GM12872 (cell line): Measurements from ENCODE around the gene ASAP3.

ENCODE experiments used
- TF ChIP-seq, protein P1 (sequence below): IDR thresholded peaks from 3 replicates; pipeline ENCODE4 v1.5.1; 2011; ENCODE audit warnings: low read depth, mild to moderate bottlenecking, low read length, moderate library complexity; ENCODE audit not compliant: insufficient read depth

The ASAP3 gene

DNA sequence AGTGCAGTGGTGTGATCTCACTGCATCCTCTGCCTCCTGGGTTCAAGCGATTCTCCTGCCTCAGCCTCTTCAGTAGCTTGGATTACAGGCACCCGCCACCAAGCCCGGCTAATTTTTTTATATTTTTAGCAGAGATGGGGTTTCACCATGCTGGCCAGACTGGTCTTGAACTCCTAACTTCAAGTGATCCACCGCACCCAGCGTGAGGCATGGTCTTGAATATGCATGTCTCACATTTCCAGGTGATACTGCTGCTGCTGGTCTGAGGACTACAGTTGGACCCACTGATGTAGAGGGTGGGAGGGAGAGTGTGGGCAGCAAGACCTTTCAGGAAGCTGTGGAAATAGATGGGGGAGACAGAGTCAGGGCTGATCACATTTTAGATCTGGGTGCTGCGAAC, 21.9 kb upstream of the ASAP3 start:
- TF ChIP-seq, protein P1, sequence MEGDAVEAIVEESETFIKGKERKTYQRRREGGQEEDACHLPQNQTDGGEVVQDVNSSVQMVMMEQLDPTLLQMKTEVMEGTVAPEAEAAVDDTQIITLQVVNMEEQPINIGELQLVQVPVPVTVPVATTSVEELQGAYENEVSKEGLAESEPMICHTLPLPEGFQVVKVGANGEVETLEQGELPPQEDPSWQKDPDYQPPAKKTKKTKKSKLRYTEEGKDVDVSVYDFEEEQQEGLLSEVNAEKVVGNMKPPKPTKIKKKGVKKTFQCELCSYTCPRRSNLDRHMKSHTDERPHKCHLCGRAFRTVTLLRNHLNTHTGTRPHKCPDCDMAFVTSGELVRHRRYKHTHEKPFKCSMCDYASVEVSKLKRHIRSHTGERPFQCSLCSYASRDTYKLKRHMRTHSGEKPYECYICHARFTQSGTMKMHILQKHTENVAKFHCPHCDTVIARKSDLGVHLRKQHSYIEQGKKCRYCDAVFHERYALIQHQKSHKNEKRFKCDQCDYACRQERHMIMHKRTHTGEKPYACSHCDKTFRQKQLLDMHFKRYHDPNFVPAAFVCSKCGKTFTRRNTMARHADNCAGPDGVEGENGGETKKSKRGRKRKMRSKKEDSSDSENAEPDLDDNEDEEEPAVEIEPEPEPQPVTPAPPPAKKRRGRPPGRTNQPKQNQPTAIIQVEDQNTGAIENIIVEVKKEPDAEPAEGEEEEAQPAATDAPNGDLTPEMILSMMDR, result no peak

DNA sequence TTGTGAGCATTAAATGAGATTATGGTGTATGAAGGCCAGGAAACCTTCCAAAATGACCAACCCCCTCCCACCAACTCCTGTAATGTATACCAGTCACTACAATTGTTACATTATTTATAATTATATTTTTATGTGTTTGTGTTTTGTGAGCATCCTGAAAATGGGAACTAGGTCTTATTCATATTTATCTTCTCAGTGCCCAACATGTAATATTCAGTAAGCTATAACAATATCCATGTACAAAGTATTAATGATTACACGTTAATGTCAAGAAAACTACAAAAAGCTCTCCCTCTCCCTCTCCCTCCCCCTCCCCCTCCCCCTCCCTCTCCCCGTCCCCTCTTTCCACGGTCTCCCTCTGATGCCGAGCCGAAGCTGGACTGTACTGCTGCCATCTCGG, 19.0 kb upstream of the ASAP3 start:
- TF ChIP-seq, protein P1, result no peak

DNA sequence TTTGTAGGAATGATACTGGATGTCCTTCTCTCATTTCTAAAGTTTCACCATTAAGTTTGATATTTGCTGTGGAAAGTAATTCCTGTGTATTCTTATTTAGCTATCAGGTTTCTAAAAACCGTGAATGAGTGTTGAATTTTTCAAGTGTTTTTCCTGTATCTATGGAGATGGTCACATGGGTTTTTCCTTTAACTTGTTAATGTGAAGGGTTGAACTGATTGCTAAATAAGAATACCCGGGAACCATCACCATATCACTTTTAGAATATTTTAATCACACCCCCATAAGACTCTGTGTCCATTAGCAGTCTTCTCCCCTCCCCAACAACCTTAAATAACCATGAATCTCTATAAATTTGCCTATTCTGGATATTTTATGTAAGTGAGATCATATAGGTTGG, 16.5 kb upstream of the ASAP3 start:
- TF ChIP-seq, protein P1, result no peak

DNA sequence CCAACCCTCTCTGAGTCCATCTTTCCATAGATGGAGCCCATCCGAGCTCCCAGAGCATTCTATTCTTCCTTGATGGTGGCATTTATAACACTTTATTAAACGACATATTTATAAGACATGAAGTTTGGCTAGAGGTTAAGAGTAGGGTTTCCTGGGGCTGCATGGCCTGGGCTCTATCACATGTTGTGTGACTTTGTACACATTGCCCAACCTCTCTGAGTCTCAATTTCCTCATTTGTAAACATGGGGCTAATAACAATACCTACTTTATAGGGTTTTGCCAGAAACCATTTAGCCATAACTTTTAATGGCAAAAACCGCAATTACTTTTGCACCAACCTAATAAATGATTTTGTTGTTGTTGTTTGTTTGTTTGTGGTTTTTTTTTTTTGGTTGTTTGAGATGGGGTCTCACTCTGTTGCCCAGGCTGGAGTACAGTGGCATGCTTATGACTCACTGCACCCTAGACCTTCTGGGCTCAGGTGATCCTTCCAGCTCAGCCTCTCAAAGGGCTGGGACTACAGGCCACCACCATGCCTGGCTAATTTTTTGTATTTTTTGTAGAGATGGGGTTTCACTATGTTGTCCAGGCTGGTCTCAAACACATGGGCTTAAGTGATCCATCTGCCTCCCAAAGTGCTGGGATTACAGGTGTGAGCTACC, 13.9 kb upstream of the ASAP3 start:
- TF ChIP-seq, protein P1, result no peak

DNA sequence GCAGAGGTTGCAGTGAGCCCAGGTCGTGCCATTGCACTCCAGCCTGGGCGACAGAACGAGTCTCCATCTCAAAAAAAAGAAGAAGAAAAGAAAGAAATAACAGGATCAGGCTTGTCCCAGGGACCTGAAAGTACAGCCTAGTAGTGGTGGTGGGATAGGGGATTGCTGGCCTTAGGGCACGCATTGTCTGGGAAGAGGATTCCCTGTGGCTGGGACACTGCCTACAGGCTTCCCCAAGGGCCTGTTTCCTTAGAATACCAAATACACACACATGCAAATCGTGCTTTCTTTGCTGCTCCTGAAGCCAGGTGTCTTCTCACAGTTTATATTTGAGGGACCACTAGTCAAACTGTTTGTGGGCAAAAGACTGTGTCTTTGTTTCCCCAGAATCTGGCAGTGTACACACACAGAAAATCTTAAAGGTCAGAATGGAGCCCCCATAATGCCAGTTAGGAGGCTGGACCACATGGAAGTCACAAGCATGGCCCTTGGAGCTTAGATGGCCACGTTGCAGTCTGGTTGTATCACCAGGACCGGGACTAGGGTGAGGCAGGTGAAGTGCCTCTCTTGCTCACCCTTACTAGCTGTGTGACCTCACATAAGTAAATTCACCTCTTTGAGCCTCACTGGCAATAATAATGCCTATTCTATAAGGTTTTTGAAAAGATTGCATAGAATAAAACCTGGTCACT, 12.7 kb upstream of the ASAP3 start:
- TF ChIP-seq, protein P1, result no peak

DNA sequence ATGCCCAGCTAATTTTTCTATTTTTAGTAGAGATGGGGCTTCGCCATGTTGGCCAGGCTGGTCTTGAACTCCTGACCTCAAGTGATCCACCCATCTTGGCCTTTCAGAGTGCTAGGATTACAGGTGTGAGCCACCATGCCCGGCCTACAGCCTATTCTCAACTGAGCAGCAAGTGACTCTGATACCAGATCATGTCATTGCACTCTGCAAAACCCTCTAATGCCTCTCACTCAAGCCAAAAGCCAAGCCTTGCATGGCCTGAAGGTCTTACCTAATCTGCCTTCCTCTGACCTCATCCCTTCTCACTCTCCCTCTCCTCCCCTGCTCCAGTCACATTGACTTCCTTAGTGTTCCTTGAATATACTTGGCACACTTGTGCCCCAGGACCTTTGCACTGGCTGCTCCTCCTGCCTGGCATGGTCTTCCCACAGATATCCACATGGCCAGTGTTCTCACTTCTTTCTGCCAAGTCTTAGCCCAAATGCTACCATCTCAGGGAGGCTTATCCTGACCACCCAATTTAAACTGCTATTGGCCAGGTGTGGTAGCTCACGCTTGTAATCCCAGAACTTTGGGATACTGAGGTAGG, 8.2 kb upstream of the ASAP3 start:
- TF ChIP-seq, protein P1, result no peak

DNA sequence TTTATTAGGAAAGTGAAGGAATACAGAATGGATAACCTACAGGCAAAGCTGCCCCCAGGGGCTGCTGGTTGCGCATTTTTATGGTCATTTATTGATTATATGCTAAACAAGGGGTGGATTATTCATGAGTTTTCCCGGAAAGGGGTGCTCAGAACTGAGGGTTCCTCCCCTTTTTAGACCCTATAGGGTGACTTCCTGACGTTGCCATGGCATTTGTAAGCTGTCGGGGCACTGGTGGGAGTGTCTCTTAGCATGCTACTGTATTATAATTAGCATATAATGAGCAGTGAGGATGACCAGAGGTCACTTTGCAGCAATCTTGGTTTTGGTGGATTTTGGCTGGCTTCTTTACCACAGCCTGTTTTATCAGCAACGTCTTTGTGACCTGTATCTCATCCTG, 5.9 kb upstream of the ASAP3 start:
- TF ChIP-seq, protein P1, result no peak
